Measurements from ENCODE around the gene TMEM178B. TPM values are rescaled to one million over a fixed set of nuclear protein-coding genes. Genes with fewer than 3 reads are reported as not detected.

The TMEM178B gene
- total and polyA plus RNA-seq, 9 of the 15 experiments (the other 6 are each of a cell fraction or from before 2014, with no cell fraction given) = under 0.01 to 0.03 (median 0.01) TPM; not detected in 5

DNA sequence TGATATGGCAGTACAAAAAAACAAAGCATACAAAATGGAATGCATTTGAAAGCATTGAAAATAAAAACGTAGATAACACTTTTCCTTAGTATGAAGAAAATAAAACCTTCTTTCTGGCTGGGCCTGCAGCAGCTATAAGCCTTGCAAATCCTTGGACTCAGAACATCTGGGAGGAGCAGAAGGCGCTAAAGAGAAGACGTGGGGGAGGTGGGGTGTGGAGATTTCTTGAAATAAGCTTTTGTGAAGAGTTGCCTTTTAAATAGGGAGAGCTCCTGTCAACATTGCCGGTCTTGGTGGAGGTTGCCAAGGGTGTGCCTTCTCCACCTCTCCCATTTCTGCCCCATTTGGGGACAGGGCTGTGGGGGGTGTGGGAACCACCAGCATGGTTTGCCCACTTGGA lies 128.7 kb downstream of the TMEM178B start:
- FAIRE-seq (no peak), DNase-seq (ENCODE audit: extremely low read depth in 1 of 4, low spot score in 3 of 4) (no peak), ATAC-seq (no peak)
- Histone ChIP-seq H3K36me3 (ENCODE audit: control insufficient read depth, insufficient read depth, low read length) (no peaks in the 10 kb centered on the region), H3K4me3 (no peak overlapping the region), H3K27me3 (ENCODE audit: control insufficient read depth in 2 of 2, insufficient read depth in 2 of 2, low read length in 2 of 2) (peaks cover 29 to 59% of the 10 kb centered on the region in 2 experiments), H3K4me1 (replicated peaks in 1 of 2; ENCODE audit: control insufficient read depth in 2 of 2, insufficient read depth in 2 of 2, low read length in 2 of 2) (no peaks in the 10 kb centered on the region), H3K9me1 (ENCODE audit: control insufficient read depth, insufficient read depth, low read length) (no peaks in the 10 kb centered on the region), H3K4me2 (ENCODE audit: insufficient read depth, low read length) (no peak overlapping the region), H2AFZ (ENCODE audit: low read depth, low read length) (no peak overlapping the region), H3K27ac (ENCODE audit: extremely low read depth, low read depth, low read length) (no peak overlapping the region), H3K9ac (ENCODE audit: insufficient read depth in 1 of 2, low read depth in 2 of 2, low read length in 2 of 2) (no peak overlapping the region), H3K79me2 (ENCODE audit: control insufficient read depth, insufficient read depth, low read length) (no peaks in the 10 kb centered on the region), H4K20me1 (replicated peaks; ENCODE audit: control insufficient read depth, insufficient read depth, low read length) (0 out of 2 replicates have a peak, but pooled peaks cover 3% of the 10 kb centered on the region), H3K9me3 (replicated peaks; ENCODE audit: control insufficient read depth, insufficient read depth, low read depth, low read length) (no peaks in the 10 kb centered on the region)
- in situ Hi-C loops (cut with MboI) (no loop called here), intact Hi-C loops (cut with micrococcal nuclease) (no loop called here)
- CTCF ChIA-PET (ENCODE audit: low intra/inter-chr PET ratio) = no interaction called here
- POLR2A ChIA-PET = interaction anchor here (0.7 kb wide), 1 partner anchor 51 kb away, joined by 3 read pairs; no protein-coding TSS in a partner anchor
- 0% methylated on average over 4 of the region's 4 CpGs for WGBS (ENCODE audit: insufficient coverage, low coverage, missing lambda C conversion rate)
- no TSS peak for BruUV-seq (replicated peaks)
- TF ChIP-seq ZFPM2 (CRISPR knock-in tag; IDR thresholded peaks at IDR 0.05) (no peak), TEAD1 (CRISPR knock-in tag; IDR thresholded peaks at IDR 0.05) (no peak), ZNF408 (CRISPR knock-in tag; IDR thresholded peaks at IDR 0.05; ENCODE audit: low read depth) (no peak), GTF2F1 (IDR thresholded peaks at IDR 0.05; ENCODE audit: low read depth, low read length) (no peak), ARID2 (IDR thresholded peaks at IDR 0.05) (no peak), ZNF507 (tag; conservative IDR thresholded peaks at IDR 0.05) (no peak), YY1 (IDR thresholded peaks at IDR 0.05; ENCODE audit: borderline replicate concordance in 1 of 3, control insufficient read depth in 1 of 3, extremely low read depth in 1 of 3, insufficient read depth in 3 of 3, insufficient read length in 1 of 3, insufficient replicate concordance in 2 of 3, low read depth in 1 of 3, low read length in 2 of 3) (no peak), CEBPB (tag; IDR thresholded peaks at IDR 0.05) (no peak), CUX1 (CRISPR knock-in tag; IDR thresholded peaks at IDR 0.05) (no peak), DLX4 (CRISPR knock-in tag; IDR thresholded peaks at IDR 0.05) (no peak), FUS (optimal IDR thresholded peaks at IDR 0.05; ENCODE audit: low read depth, low read length) (no peak)
- TF ChIP-seq, protein P1, sequence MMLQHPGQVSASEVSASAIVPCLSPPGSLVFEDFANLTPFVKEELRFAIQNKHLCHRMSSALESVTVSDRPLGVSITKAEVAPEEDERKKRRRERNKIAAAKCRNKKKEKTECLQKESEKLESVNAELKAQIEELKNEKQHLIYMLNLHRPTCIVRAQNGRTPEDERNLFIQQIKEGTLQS (IDR thresholded peaks at IDR 0.05) = no peak
- TF ChIP-seq, protein P1 (CRISPR knock-in tag; conservative IDR thresholded peaks at IDR 0.05) = no peak
- TF ChIP-seq, protein P2, sequence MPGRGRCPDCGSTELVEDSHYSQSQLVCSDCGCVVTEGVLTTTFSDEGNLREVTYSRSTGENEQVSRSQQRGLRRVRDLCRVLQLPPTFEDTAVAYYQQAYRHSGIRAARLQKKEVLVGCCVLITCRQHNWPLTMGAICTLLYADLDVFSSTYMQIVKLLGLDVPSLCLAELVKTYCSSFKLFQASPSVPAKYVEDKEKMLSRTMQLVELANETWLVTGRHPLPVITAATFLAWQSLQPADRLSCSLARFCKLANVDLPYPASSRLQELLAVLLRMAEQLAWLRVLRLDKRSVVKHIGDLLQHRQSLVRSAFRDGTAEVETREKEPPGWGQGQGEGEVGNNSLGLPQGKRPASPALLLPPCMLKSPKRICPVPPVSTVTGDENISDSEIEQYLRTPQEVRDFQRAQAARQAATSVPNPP (IDR thresholded peaks at IDR 0.05; ENCODE audit: borderline replicate concordance, insufficient read depth, insufficient read length) = no peak
